ENCODE results near the gene SLFN14. TPM values are rescaled to one million over a fixed set of nuclear protein-coding genes. Genes with fewer than 3 reads are reported as not detected.
"Not testable (repeated sequence)": the region's sequence is repeated elsewhere in the genome, so short reads cannot be mapped to it uniquely, and the experiment has no call there.

SLFN14 gene
- total RNA-seq, 1 donor from 2014 or later, result 0.05 TPM

- H3K4me1 Mint-ChIP-seq (ENCODE audit: low read depth), result peaks cover 27% of the 10 kb centered on the region
- H3K27ac Mint-ChIP-seq, result no peak overlapping the region
- H3K9me3 Mint-ChIP-seq, result no peaks in the 10 kb centered on the region
- peaks cover 2% of the 10 kb centered on the region for H3K36me3 Mint-ChIP-seq (ENCODE audit: low read depth)
- no peak for DNase-seq (ENCODE audit: low spot score)
- peaks cover 15% of the 10 kb centered on the region for H3K27me3 Mint-ChIP-seq (ENCODE audit: insufficient read depth)
- intact Hi-C loops (cut with micrococcal nuclease), result no loop called here
- no peak overlapping the region for H3K4me3 Mint-ChIP-seq
Observed at GRCh38 chr17:35548978-35549377, 11.6 kb downstream of the SLFN14 start.

GRCh38 chr17:35548208-35548810, 12.3 kb downstream of the SLFN14 start:
- intact Hi-C loops (cut with micrococcal nuclease), result no loop called here
- H3K27ac Mint-ChIP-seq, result no peak overlapping the region
- H3K36me3 Mint-ChIP-seq (ENCODE audit: low read depth), result peaks cover 3% of the 10 kb centered on the region
- no peak for DNase-seq (ENCODE audit: low spot score)
- no peaks in the 10 kb centered on the region for H3K9me3 Mint-ChIP-seq
- no peak overlapping the region for H3K4me3 Mint-ChIP-seq
- peaks cover 11% of the 10 kb centered on the region for H3K27me3 Mint-ChIP-seq (ENCODE audit: insufficient read depth)
- H3K4me1 Mint-ChIP-seq (ENCODE audit: low read depth), result peaks cover 30% of the 10 kb centered on the region

GRCh38 chr17:35546487-35546886, 14.1 kb downstream of the SLFN14 start:
- H3K9me3 Mint-ChIP-seq, result no peaks in the 10 kb centered on the region
- peaks cover 5% of the 10 kb centered on the region for H3K27me3 Mint-ChIP-seq (ENCODE audit: insufficient read depth)
- no peak overlapping the region for H3K27ac Mint-ChIP-seq
- H3K4me3 Mint-ChIP-seq, result no peak overlapping the region
- intact Hi-C loops (cut with micrococcal nuclease), result no loop called here
- H3K36me3 Mint-ChIP-seq (ENCODE audit: low read depth), result peaks cover 3% of the 10 kb centered on the region
- peaks cover 35% of the 10 kb centered on the region for H3K4me1 Mint-ChIP-seq (ENCODE audit: low read depth)
- no peak for DNase-seq (ENCODE audit: low spot score)

- intact Hi-C loops (cut with micrococcal nuclease), result no loop called here
- peaks cover 47% of the 10 kb centered on the region for H3K4me1 Mint-ChIP-seq (ENCODE audit: low read depth)
- no peak overlapping the region for H3K27ac Mint-ChIP-seq
- no peak overlapping the region for H3K4me3 Mint-ChIP-seq
- H3K36me3 Mint-ChIP-seq (ENCODE audit: low read depth), result peaks cover 3% of the 10 kb centered on the region
- DNase-seq (ENCODE audit: low spot score), result no peak
- H3K9me3 Mint-ChIP-seq, result no peaks in the 10 kb centered on the region
- peaks cover 5% of the 10 kb centered on the region for H3K27me3 Mint-ChIP-seq (ENCODE audit: insufficient read depth)
Observed at GRCh38 chr17:35545150-35545549, 15.5 kb downstream of the SLFN14 start.

GRCh38 chr17:35543856-35544255, 16.8 kb downstream of the SLFN14 start:
- H3K27me3 Mint-ChIP-seq (ENCODE audit: insufficient read depth), result peaks cover 5% of the 10 kb centered on the region
- intact Hi-C loops (cut with micrococcal nuclease), result no loop called here
- peaks cover 3% of the 10 kb centered on the region for H3K36me3 Mint-ChIP-seq (ENCODE audit: low read depth)
- peaks cover 48% of the 10 kb centered on the region for H3K4me1 Mint-ChIP-seq (ENCODE audit: low read depth)
- no peak overlapping the region for H3K4me3 Mint-ChIP-seq
- no peak overlapping the region for H3K27ac Mint-ChIP-seq
- H3K9me3 Mint-ChIP-seq, result no peaks in the 10 kb centered on the region
- DNase-seq (ENCODE audit: low spot score), result no peak

- H3K27ac Mint-ChIP-seq, result no peak overlapping the region
Observed at GRCh38 chr17:35542990-35543389, 17.6 kb downstream of the SLFN14 start.

GRCh38 chr17:35541434-35541833, 19.2 kb downstream of the SLFN14 start:
- Mint-ChIP-seq H3K27ac (peak overlapping the region; percentile 96), H3K9me3 (no peaks in the 10 kb centered on the region), H3K27me3 (ENCODE audit: insufficient read depth) (no peaks in the 10 kb centered on the region), H3K36me3 (ENCODE audit: low read depth) (peaks cover 1% of the 10 kb centered on the region), H3K4me3 (peak overlapping the region; percentile 84), H3K4me1 (ENCODE audit: low read depth) (peaks cover 52% of the 10 kb centered on the region)
- no peak for DNase-seq (ENCODE audit: low spot score)
- intact Hi-C loops (cut with micrococcal nuclease), result no loop called here

More at GRCh38 chr17:35542990-35543389, 17.6 kb downstream of the SLFN14 start:
- H3K4me1 Mint-ChIP-seq (ENCODE audit: low read depth), result peaks cover 53% of the 10 kb centered on the region
- DNase-seq (ENCODE audit: low spot score), result no peak
- H3K4me3 Mint-ChIP-seq, result no peak overlapping the region
- intact Hi-C loops (cut with micrococcal nuclease), result no loop called here
- H3K36me3 Mint-ChIP-seq (ENCODE audit: low read depth), result peaks cover 3% of the 10 kb centered on the region
- H3K27me3 Mint-ChIP-seq (ENCODE audit: insufficient read depth), result no peaks in the 10 kb centered on the region
- no peaks in the 10 kb centered on the region for H3K9me3 Mint-ChIP-seq

- Mint-ChIP-seq H3K36me3 (ENCODE audit: low read depth) (peaks cover 4% of the 10 kb centered on the region), H3K4me3 (peak overlapping the region; percentile 84), H3K4me1 (ENCODE audit: low read depth) (peaks cover 48% of the 10 kb centered on the region), H3K27me3 (ENCODE audit: insufficient read depth) (no peaks in the 10 kb centered on the region), H3K27ac (peak overlapping the region; percentile 96), H3K9me3 (no peaks in the 10 kb centered on the region)
- intact Hi-C loops (cut with micrococcal nuclease), result no loop called here
- DNase-seq (ENCODE audit: low spot score), result no peak
Observed at GRCh38 chr17:35540589-35541404, 19.8 kb downstream of the SLFN14 start.

GRCh38 chr17:35539659-35540026, 21.0 kb downstream of the SLFN14 start:
- intact Hi-C loops (cut with micrococcal nuclease), result loop anchor here (1.0 to 10.0 kb wide), 4 partner anchors 208 to 475 kb away; partner anchors contain the start of gene RFFL
- peak overlapping the region; percentile 89 for H3K27ac Mint-ChIP-seq
- H3K9me3 Mint-ChIP-seq, result no peaks in the 10 kb centered on the region
- DNase-seq (ENCODE audit: low spot score), result no peak
- H3K4me3 Mint-ChIP-seq, result peak overlapping the region; percentile 74
- H3K36me3 Mint-ChIP-seq (ENCODE audit: low read depth), result peaks cover 7% of the 10 kb centered on the region
- H3K27me3 Mint-ChIP-seq (ENCODE audit: insufficient read depth), result no peaks in the 10 kb centered on the region
- peaks cover 50% of the 10 kb centered on the region for H3K4me1 Mint-ChIP-seq (ENCODE audit: low read depth)

GRCh38 chr17:35537601-35538141, 22.9 kb downstream of the SLFN14 start, which contains the start of gene SLFN12L:
Gene SLFN12L (minus strand): TSS chr17:35537678. CDS start chr17:35522364, 15,314 bp downstream.
- Mint-ChIP-seq H3K4me3 (peak within 1 kb of the TSS; percentile 85), H3K9me3 (no peaks in the 10 kb centered on the region), H3K27me3 (ENCODE audit: insufficient read depth) (no peaks in the 10 kb centered on the region), H3K4me1 (ENCODE audit: low read depth) (peaks cover 54% of the 10 kb centered on the region), H3K36me3 (ENCODE audit: low read depth) (peaks cover 13% of the 10 kb centered on the region), H3K27ac (peak within 1 kb of the TSS; percentile 100)
- intact Hi-C loops (cut with micrococcal nuclease), result loop anchor here (1.0 to 10.0 kb wide), 12 partner anchors 17 to 473 kb away; partner anchors contain the start of genes AP2B1, NLE1, PEX12 and RFFL
- peak; percentile 61 for DNase-seq (ENCODE audit: low spot score)

- intact Hi-C loops (cut with micrococcal nuclease), result loop anchor here (1.0 to 10.0 kb wide), 12 partner anchors 16 to 472 kb away; partner anchors contain the start of genes AP2B1, NLE1, PEX12 and RFFL
- Mint-ChIP-seq H3K36me3 (ENCODE audit: low read depth) (peaks cover 13% of the 10 kb centered on the region), H3K4me1 (ENCODE audit: low read depth) (peaks cover 63% of the 10 kb centered on the region), H3K4me3 (peak overlapping the region; percentile 85), H3K27me3 (ENCODE audit: insufficient read depth) (no peaks in the 10 kb centered on the region), H3K27ac (peak overlapping the region; percentile 100), H3K9me3 (no peaks in the 10 kb centered on the region)
- no peak for DNase-seq (ENCODE audit: low spot score)
Observed at GRCh38 chr17:35536664-35537171, 23.9 kb downstream of the SLFN14 start.

GRCh38 chr17:35535406-35535805, 25.2 kb downstream of the SLFN14 start:
- not testable (repeated sequence) for H3K9me3 Mint-ChIP-seq; DNase-seq (ENCODE audit: low spot score); H3K27me3 Mint-ChIP-seq (ENCODE audit: insufficient read depth)
- intact Hi-C loops (cut with micrococcal nuclease), result loop anchor here (10.0 kb wide), 1 partner anchor 471 kb away; the partner anchor contains the start of gene RFFL
- H3K4me1 Mint-ChIP-seq (ENCODE audit: low read depth), result peaks cover 61% of the 10 kb centered on the region
- H3K36me3 Mint-ChIP-seq (ENCODE audit: low read depth), result peaks cover 18% of the 10 kb centered on the region
- H3K4me3 Mint-ChIP-seq, result peak overlapping the region; percentile 85
- H3K27ac Mint-ChIP-seq, result peak overlapping the region; percentile 100

Data from activated T-helper 1 cell treated with anti-CD3 and anti-CD28 coated beads, Interleukin-12 subunit alpha, Interleukin-12 subunit beta, Interleukin-2, Interleukin-4 antibody, amounts not matched to agents 30 ng/mL and 10 ng/mL and 1 ng/mL, durations not matched to agents 14 hours and 24 hours and 36 hours (primary cell).